SH-SY5Y (cell line): ENCODE data around the gene DPH1.

ENCODE experiments used
- GATA2 ChIP-seq: IDR thresholded peaks from 2 replicates; pipeline ENCODE4 v1.6.1; 2011; ENCODE audit warnings: mild to moderate bottlenecking, low read depth, low read length
- GATA3 ChIP-seq: IDR thresholded peaks from 2 replicates; pipeline ENCODE4 v1.6.1; 2011; ENCODE audit warnings: low read depth, mild to moderate bottlenecking, low read length, moderate library complexity

DNA sequence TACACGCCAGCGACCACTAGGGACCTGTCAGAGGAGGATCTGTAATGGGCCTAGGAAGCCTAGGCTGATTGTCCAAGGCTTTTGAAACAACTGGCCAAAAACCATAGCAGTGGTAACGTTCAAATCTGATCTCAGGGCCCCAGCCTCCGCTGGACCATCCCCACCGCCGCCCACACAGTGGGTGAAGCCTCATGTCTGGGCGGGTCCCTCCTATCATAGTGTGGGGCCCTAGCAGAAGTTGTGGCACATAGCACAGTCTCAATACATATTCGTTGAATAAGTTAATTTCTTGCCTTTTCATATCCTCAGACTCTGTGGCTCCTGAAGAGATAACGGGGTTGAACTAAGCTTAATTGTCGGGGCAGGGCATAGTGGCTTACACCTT lies 818 bp downstream of the DPH1 start:
- TF ChIP-seq GATA2 (no peak), GATA3 (no peak)
